Neural cell (in vitro differentiated cells): Measurements from ENCODE around the gene TNS1. TPM values are rescaled to one million over a fixed set of nuclear protein-coding genes. Genes with fewer than 3 reads are reported as not detected.

ENCODE experiments used
- H2AFZ ChIP-seq: fragments of 200-600, 300-800 bp; sonication (generic), shearing (Covaris generic); 2 replicates; pipeline ENCODE4 v1.6.0; 2014; ENCODE audit warnings: low read depth, mild to moderate bottlenecking, antibody characterized with exemption, low read length, moderate library complexity
- H3F3A ChIP-seq: fragments of 200-600 bp; shearing (Covaris generic); 2 replicates; pipeline ENCODE4 v1.6.1; 2016; ENCODE audit warnings: mild to moderate bottlenecking, moderate library complexity, mixed read lengths, antibody characterized with exemption, low read length; ENCODE audit not compliant: insufficient read depth, poor library complexity, severe bottlenecking
- H3K27ac ChIP-seq: fragments of 200-600, 300-800 bp; sonication (generic), shearing (Covaris generic); 2 replicates; pipeline ENCODE4 v1.5.1; 2014; ENCODE audit warnings: mild to moderate bottlenecking, low read length, moderate library complexity
- H3K27me3 ChIP-seq: fragments of 300-800, 200-600 bp; sonication (generic), shearing (Covaris generic); 2 replicates; pipeline ENCODE4 v1.6.0; 2014; ENCODE audit warnings: mild to moderate bottlenecking, low read depth, low read length, moderate library complexity; ENCODE audit not compliant: insufficient read depth
- H3K36me3 ChIP-seq: fragments of 300-800, 200-600 bp; sonication (generic), shearing (Covaris generic); 2 replicates; pipeline ENCODE4 v1.5.1; 2014; ENCODE audit warnings: mild to moderate bottlenecking, antibody characterized with exemption, low read length, moderate library complexity; ENCODE audit not compliant: insufficient read depth
- H3K4me2 ChIP-seq: fragments of 300-800, 200-600 bp; sonication (generic), shearing (Covaris generic); 2 replicates; pipeline ENCODE4 v1.6.0; 2014; ENCODE audit warnings: mild to moderate bottlenecking, low read length
- H3K4me3 ChIP-seq: fragments of 300-800, 200-600 bp; sonication (generic), shearing (Covaris generic); 2 replicates; pipeline ENCODE4 v1.5.1; 2014; ENCODE audit warnings: mild to moderate bottlenecking, low read length, moderate library complexity
- H3K79me2 ChIP-seq: fragments of 200-600 bp; shearing (Covaris generic); replicated peaks from 2 replicates; pipeline ENCODE4 v1.6.0; 2014; ENCODE audit warnings: mild to moderate bottlenecking, low read length, moderate library complexity; ENCODE audit not compliant: insufficient read depth
- H3K9ac ChIP-seq: fragments of 300-800, 200-600 bp; sonication (generic), shearing (Covaris generic); 2 replicates; pipeline ENCODE4 v1.6.1; 2016; ENCODE audit warnings: mild to moderate bottlenecking, low read length, mixed read lengths
- H3K9me2 ChIP-seq: fragments of 200-600 bp; shearing (Covaris generic); 2 replicates; pipeline ENCODE4 v1.6.1; 2016; ENCODE audit warnings: mild to moderate bottlenecking, low read length, mixed read lengths; ENCODE audit not compliant: insufficient read depth
- H3K9me3 ChIP-seq: fragments of 200-600, 300-800 bp; sonication (generic), shearing (Covaris generic); 2 replicates; pipeline ENCODE4 v1.6.1; 2016; ENCODE audit warnings: mild to moderate bottlenecking, mixed run types, low read length, moderate library complexity, mixed read lengths
- H4K20me1 ChIP-seq: fragments of 200-600 bp; shearing (Covaris generic); 2 replicates; pipeline ENCODE4 v1.6.1; 2016; ENCODE audit warnings: mild to moderate bottlenecking, mixed run types; ENCODE audit not compliant: insufficient read depth
- EP300 ChIP-seq: fragments of 450-650 bp; conservative IDR thresholded peaks from 2 replicates; pipeline ENCODE4 v1.6.1; 2014; ENCODE audit warnings: antibody characterized with exemption, mild to moderate bottlenecking, moderate library complexity; ENCODE audit not compliant: poor library complexity, severe bottlenecking
- EZH2 ChIP-seq: fragments of 200-600, 300-800 bp; shearing (Covaris generic), sonication (generic); IDR thresholded peaks from 2 replicates; pipeline ENCODE4 v1.6.1; 2014; ENCODE audit warnings: antibody characterized with exemption, low read length, borderline replicate concordance, mild to moderate bottlenecking; ENCODE audit not compliant: insufficient read depth, poor library complexity, severe bottlenecking
- MXI1 ChIP-seq: fragments of 450-650 bp; conservative IDR thresholded peaks from 2 replicates; pipeline ENCODE4 v1.6.1; 2014; ENCODE audit warnings: antibody characterized with exemption, mild to moderate bottlenecking; ENCODE audit not compliant: poor library complexity, severe bottlenecking
- POLR2AphosphoS5 ChIP-seq: IDR thresholded peaks from 2 replicates; pipeline ENCODE4 v1.6.1; 2012
- RAD21 ChIP-seq: fragments of 450-650 bp; conservative IDR thresholded peaks from 2 replicates; pipeline ENCODE4 v1.6.1; 2014; ENCODE audit warnings: antibody characterized with exemption, mild to moderate bottlenecking, moderate library complexity
- SMC3 ChIP-seq: fragments of 450-650 bp; conservative IDR thresholded peaks from 2 replicates; pipeline ENCODE4 v1.6.1; 2014; ENCODE audit warnings: antibody characterized with exemption, mild to moderate bottlenecking, moderate library complexity; ENCODE audit not compliant: poor library complexity
- TAF1 ChIP-seq: IDR thresholded peaks from 2 replicates; pipeline ENCODE4 v1.6.1; 2012; ENCODE audit warnings: low read depth
- polyA plus RNA-seq: library from polyadenylated mRNA; depleted of rRNA; stranded (reverse); fragments of >200 nt; gene quantifications from 2 replicates; pipeline ENCODE4 v1.2.3, GENCODE V29; 2014
- TF ChIP-seq, protein P1 (sequence below): IDR thresholded peaks from 2 replicates; pipeline ENCODE4 v1.6.1; 2012; ENCODE audit warnings: borderline replicate concordance
- TF ChIP-seq, protein P2 (sequence below): fragments of 450-650 bp; IDR thresholded peaks from 2 replicates; pipeline ENCODE4 v1.5.1; 2014; ENCODE audit warnings: antibody characterized with exemption, mild to moderate bottlenecking, moderate library complexity; ENCODE audit not compliant: poor library complexity, severe bottlenecking

Gene TNS1
- polyA plus RNA-seq, 1 donor from 2014 or later: 1.5 TPM

DNA sequence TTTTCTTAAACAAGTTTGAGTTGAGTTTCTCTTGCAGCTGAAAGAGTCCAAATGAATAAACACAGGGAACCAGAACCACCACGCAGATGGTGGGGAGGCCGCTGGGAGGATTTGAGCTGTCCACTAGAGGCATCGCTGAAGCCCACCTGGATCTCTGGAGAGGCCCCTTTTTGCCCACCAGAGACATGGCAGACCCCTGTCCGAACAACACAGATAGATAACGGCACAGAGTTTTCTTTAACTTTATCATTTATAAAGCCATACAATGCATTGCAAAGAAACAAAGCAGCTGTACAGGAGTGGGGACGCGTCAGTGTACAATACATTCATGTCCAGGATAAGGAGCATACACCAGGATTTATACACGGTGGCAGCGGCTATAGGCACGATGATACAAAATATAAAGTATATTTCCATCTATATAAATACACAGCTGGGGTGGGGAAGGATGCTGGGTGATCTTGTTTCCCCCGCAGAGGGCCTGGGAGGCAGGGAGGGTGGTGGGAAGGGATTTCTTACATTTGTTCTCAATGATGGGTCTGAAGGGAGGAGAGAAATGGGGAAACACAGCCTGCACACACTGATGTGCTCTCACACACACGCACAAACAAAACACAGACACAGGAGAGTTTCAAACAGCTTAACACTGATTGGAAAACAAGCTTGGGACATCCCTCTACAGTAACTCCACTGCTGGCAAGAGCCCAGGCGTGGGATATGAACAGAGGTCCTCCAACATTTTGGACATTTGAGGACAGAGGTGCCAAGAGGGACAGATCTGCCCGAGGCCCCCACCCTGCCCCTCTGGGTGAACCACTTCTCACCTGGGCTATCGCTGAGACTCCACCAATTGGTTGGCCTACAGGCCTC lies 203.0 kb downstream of the TNS1 start:
- Histone ChIP-seq H3K36me3 (no peaks in the 10 kb centered on the region), H3K9me3 (no peaks in the 10 kb centered on the region), H3K9me2 (no peaks in the 10 kb centered on the region), H3K9ac (no peak overlapping the region), H4K20me1 (no peaks in the 10 kb centered on the region), H3K4me3 (no peak overlapping the region), H3K4me2 (no peak overlapping the region), H3F3A (no peaks in the 10 kb centered on the region), H3K27me3 (no peaks in the 10 kb centered on the region), H3K79me2 (no peaks in the 10 kb centered on the region), H2AFZ (no peak overlapping the region), H3K27ac (no peak overlapping the region)
- TF ChIP-seq, protein P1, sequence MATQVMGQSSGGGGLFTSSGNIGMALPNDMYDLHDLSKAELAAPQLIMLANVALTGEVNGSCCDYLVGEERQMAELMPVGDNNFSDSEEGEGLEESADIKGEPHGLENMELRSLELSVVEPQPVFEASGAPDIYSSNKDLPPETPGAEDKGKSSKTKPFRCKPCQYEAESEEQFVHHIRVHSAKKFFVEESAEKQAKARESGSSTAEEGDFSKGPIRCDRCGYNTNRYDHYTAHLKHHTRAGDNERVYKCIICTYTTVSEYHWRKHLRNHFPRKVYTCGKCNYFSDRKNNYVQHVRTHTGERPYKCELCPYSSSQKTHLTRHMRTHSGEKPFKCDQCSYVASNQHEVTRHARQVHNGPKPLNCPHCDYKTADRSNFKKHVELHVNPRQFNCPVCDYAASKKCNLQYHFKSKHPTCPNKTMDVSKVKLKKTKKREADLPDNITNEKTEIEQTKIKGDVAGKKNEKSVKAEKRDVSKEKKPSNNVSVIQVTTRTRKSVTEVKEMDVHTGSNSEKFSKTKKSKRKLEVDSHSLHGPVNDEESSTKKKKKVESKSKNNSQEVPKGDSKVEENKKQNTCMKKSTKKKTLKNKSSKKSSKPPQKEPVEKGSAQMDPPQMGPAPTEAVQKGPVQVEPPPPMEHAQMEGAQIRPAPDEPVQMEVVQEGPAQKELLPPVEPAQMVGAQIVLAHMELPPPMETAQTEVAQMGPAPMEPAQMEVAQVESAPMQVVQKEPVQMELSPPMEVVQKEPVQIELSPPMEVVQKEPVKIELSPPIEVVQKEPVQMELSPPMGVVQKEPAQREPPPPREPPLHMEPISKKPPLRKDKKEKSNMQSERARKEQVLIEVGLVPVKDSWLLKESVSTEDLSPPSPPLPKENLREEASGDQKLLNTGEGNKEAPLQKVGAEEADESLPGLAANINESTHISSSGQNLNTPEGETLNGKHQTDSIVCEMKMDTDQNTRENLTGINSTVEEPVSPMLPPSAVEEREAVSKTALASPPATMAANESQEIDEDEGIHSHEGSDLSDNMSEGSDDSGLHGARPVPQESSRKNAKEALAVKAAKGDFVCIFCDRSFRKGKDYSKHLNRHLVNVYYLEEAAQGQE: no peak
- TF ChIP-seq TAF1: no peak
- TF ChIP-seq EP300: no peak
- no peak for TF ChIP-seq SMC3
- TF ChIP-seq RAD21: no peak
- TF ChIP-seq MXI1: no peak
- TF ChIP-seq EZH2: no peak
- no peak for TF ChIP-seq POLR2AphosphoS5
- TF ChIP-seq, protein P2, sequence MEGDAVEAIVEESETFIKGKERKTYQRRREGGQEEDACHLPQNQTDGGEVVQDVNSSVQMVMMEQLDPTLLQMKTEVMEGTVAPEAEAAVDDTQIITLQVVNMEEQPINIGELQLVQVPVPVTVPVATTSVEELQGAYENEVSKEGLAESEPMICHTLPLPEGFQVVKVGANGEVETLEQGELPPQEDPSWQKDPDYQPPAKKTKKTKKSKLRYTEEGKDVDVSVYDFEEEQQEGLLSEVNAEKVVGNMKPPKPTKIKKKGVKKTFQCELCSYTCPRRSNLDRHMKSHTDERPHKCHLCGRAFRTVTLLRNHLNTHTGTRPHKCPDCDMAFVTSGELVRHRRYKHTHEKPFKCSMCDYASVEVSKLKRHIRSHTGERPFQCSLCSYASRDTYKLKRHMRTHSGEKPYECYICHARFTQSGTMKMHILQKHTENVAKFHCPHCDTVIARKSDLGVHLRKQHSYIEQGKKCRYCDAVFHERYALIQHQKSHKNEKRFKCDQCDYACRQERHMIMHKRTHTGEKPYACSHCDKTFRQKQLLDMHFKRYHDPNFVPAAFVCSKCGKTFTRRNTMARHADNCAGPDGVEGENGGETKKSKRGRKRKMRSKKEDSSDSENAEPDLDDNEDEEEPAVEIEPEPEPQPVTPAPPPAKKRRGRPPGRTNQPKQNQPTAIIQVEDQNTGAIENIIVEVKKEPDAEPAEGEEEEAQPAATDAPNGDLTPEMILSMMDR: no peak

DNA sequence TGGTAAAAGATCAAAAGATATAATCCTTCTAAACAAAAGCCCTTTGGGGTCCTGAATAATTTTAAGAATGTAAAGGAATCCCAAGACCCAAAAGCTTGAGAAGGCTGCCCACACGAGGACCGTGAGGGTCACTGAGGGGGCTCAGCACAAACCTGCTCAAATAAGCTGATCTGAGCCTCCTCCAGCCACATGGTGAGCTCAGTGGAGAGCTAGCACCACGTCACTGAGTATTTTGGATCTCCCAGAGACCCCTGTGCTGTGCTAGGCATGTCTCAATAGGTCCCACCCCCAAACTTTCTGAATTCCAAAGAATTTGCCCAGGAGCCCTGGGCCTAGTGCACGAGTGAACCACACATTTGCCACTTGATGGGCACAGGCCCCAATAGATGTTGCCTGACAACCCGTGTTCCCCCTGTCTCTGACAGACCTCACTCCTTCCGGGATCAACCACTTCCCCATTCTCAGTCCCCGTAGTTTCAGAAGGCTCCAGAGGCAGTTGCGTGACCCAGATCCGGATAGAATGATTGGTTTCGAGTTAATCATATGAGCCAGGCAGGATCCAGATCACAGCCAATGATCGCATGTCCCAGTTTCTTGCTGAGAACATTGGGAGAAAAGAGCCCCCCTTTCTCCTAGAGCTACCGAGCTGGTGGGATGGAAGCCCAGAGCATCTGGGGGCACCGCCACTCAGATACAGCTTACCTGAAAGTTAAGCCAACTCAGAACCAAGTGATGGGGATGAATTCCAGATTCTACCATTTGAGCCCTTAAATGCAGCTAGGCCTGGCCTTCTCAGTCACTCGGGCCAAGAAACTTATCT lies 203.8 kb downstream of the TNS1 start:
- no peaks in the 10 kb centered on the region for H3K79me2 ChIP-seq
- H3K36me3 ChIP-seq: no peaks in the 10 kb centered on the region
- H3K27ac ChIP-seq: no peak overlapping the region
- H3K4me3 ChIP-seq: no peak overlapping the region
- no peaks in the 10 kb centered on the region for H3K9me3 ChIP-seq
- no peak overlapping the region for H3K9ac ChIP-seq
- H2AFZ ChIP-seq: no peak overlapping the region
- no peaks in the 10 kb centered on the region for H3K27me3 ChIP-seq
- no peaks in the 10 kb centered on the region for H3F3A ChIP-seq
- no peaks in the 10 kb centered on the region for H4K20me1 ChIP-seq
- TF ChIP-seq TAF1: no peak
- no peak for TF ChIP-seq POLR2AphosphoS5
- no peak for TF ChIP-seq SMC3
- no peak for TF ChIP-seq EZH2
- H3K4me2 ChIP-seq: no peak overlapping the region
- no peaks in the 10 kb centered on the region for H3K9me2 ChIP-seq
